HL-60 (cell line): ENCODE measurements around the gene POLD3.
A peak's percentile ranks its signal among the peaks of the same experiment; 100 is the strongest.

Experiments
- CTCF ChIP-seq: IDR thresholded peaks from one replicate; pipeline ENCODE4 v1.5.1; 2011; ENCODE audit warnings: low read length, control low read depth, inconsistent platforms; ENCODE audit not compliant: insufficient read depth
- REST ChIP-seq: IDR thresholded peaks from 2 replicates; pipeline ENCODE4 v1.6.1; 2012; ENCODE audit warnings: low read depth; ENCODE audit not compliant: insufficient replicate concordance
- SPI1 ChIP-seq: IDR thresholded peaks from 2 replicates; pipeline ENCODE4 v1.6.1; 2012; ENCODE audit warnings: low read depth, mild to moderate bottlenecking, borderline replicate concordance

- no peak for TF ChIP-seq REST
- peak; percentile 4 for TF ChIP-seq CTCF
- TF ChIP-seq SPI1 = peak; percentile 37; the same call in 1 of the 2 replicates
Measured at GRCh38 chr11:74611369-74611861, 19.0 kb downstream of the POLD3 start.
